Measurements from ENCODE around the gene SYNE4. TPM values are rescaled to one million over a fixed set of nuclear protein-coding genes. Genes with fewer than 3 reads are reported as not detected.

SYNE4 gene
- total RNA-seq, 1 donor from 2014 or later, result 0.58 TPM

DNA sequence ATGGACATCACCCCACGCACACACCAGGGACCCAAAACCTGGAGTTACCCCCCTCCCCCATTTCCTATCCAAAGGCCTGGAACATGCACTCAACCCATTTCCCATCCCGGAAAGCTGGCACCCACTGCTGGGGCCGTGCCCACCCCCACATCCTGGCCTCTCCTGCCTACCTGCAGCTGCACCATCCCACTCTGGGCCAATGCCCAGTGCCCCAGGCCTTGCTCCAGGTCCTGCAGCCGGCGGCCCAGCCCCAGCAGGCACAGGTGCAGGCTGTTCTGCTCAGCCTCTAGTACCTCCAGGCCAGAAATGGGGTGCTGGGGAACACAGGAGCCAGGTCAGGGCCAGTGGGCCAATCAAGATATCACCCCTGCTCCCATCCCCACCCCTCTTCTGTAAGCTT, 1.7 kb downstream of the SYNE4 start:
- intact Hi-C loops (cut with micrococcal nuclease), result no loop called here
- TF ChIP-seq CTCF (IDR thresholded peaks at IDR 0.05; ENCODE audit: borderline replicate concordance), result no peak
- no peak for DNase-seq
- H3K4me1 ChIP-seq, result peaks cover 15% of the 10 kb centered on the region
- no peaks in the 10 kb centered on the region for H3K36me3 ChIP-seq
- H3K27me3 ChIP-seq (ENCODE audit: low read depth), result no peaks in the 10 kb centered on the region
- H3K9me3 ChIP-seq (replicated peaks), result no peaks in the 10 kb centered on the region
- no peak overlapping the region for H3K27ac ChIP-seq (replicated peaks)
- no peak overlapping the region for H3K4me3 ChIP-seq

DNA sequence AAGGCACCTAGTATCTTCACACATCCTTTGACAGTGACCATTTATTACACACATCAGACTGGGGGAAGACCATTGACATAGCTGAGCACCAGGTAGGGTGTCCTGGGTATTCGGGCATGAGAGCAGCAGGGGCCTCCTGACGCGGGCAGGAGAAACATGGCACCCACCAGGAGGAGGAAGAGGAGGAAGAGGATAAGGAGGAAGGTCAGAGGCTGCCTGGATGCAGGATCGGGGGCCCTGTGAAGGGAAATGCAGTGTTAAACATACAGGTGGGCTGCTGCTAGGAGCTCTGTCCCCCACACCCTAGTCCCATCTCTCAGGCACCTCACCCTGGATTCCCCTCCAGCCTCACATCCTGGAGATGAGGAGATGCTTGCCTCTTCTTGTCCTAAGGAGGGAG, 5.3 kb downstream of the SYNE4 start:
- no peak overlapping the region for H3K27ac ChIP-seq (replicated peaks)
- TF ChIP-seq CTCF (IDR thresholded peaks at IDR 0.05; ENCODE audit: borderline replicate concordance), result no peak
- peaks cover 11% of the 10 kb centered on the region for H3K36me3 ChIP-seq
- no peaks in the 10 kb centered on the region for H3K27me3 ChIP-seq (ENCODE audit: low read depth)
- intact Hi-C loops (cut with micrococcal nuclease), result no loop called here
- H3K4me1 ChIP-seq, result peaks cover 16% of the 10 kb centered on the region
- H3K9me3 ChIP-seq (replicated peaks), result no peaks in the 10 kb centered on the region
- DNase-seq, result no peak
- no peak overlapping the region for H3K4me3 ChIP-seq

DNA sequence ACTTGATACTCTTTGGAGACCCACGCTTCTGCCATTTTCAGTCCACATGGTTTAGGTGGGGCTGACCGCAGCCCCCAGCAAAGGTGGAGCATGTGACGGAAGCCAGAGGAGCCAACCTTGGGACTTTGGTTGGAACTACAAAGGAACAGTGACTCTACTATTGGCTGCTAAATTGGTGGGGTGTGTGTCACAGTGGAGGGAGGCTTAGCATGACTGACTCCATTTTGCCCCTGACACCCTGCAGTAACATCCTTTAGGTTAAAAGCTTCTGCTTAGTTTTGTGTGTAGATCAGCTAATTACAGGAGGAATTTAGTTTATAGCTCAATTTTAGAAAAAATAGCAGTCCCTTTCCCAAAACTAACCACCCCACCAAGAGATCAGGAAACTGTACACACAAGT, 7.0 kb downstream of the SYNE4 start:
- H3K4me1 ChIP-seq, result peaks cover 22% of the 10 kb centered on the region
- no peaks in the 10 kb centered on the region for H3K9me3 ChIP-seq (replicated peaks)
- H3K4me3 ChIP-seq, result no peak overlapping the region
- no peaks in the 10 kb centered on the region for H3K27me3 ChIP-seq (ENCODE audit: low read depth)
- intact Hi-C loops (cut with micrococcal nuclease), result no loop called here
- DNase-seq, result no peak
- H3K27ac ChIP-seq (replicated peaks), result no peak overlapping the region
- H3K36me3 ChIP-seq, result peaks cover 20% of the 10 kb centered on the region
- no peak for TF ChIP-seq CTCF (IDR thresholded peaks at IDR 0.05; ENCODE audit: borderline replicate concordance)

DNA sequence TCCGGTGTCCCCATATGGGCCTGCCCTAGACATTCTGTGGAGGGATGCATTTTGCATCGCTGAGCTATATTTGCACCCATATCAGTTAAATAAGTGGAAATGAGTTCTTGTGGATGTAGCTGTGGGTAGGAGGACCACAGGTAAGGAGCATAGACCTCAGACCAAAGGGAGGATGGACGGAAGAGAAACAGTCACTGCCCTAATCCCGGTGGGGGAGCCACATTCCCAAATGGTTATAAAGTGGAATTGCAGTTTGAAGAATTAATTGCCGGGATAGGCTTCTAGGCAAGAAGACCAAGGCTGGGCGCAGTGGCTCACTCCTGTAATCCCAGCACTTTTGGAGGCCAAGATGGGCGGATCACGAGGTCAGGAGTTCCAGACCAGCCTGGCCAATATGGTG, 11.8 kb downstream of the SYNE4 start:
- no peak for DNase-seq
- no peak for TF ChIP-seq CTCF (IDR thresholded peaks at IDR 0.05; ENCODE audit: borderline replicate concordance)
- no peak overlapping the region for H3K27ac ChIP-seq (replicated peaks)
- peak overlapping the region; percentile 97 for H3K4me3 ChIP-seq
- no peaks in the 10 kb centered on the region for H3K27me3 ChIP-seq (ENCODE audit: low read depth)
- no peaks in the 10 kb centered on the region for H3K9me3 ChIP-seq (replicated peaks)
- H3K4me1 ChIP-seq, result peaks cover 49% of the 10 kb centered on the region
- intact Hi-C loops (cut with micrococcal nuclease), result no loop called here
- peaks cover 20% of the 10 kb centered on the region for H3K36me3 ChIP-seq

DNA sequence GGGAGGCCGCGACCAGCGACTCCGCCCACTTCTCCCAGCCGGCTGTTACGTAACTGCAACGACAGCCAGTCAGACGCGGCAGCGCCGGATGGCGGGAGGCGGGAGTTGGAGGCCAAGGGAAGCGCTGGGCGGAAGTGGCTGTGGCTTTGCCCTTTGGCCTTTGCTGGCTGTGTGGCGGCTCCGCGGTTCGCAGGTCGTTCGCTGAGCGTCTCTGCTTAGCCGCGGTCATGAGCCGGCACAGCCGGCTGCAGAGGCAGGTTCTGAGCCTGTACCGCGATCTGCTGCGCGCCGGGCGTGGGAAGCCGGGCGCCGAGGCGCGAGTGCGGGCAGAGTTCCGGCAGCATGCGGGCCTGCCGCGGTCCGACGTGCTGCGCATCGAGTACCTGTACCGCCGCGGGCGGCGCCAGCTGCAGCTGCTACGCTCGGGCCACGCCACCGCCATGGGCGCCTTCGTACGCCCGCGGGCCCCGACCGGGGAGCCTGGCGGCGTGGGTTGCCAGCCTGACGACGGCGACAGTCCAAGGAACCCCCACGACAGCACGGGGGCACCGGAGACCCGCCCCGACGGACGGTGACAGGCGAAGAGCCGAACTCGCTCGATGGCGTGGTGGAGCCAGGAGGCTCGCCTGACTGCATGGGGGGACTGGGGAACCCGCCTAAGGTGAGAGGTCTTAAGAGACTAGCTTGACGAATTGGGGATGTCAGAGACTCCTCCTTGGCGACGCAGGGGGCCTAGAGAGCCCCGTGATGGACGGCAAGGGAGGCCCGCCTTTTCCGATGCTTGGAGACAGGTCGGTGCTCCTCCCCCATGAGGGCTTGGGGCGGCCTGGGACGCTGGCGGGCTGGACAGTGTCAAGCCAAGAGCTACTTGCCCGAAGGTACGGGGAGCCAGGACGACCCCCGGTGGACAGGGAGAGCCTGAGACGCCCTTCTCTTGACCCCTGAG, 13.3 kb downstream of the SYNE4 start, which contains the start of gene SDHAF1:
Gene SDHAF1 (plus strand): TSS at position 141 of the 946 bp plus-strand sequence. CDS start 87 bp downstream, at position 228.
- peaks cover 49% of the 10 kb centered on the region for H3K4me1 ChIP-seq
- intact Hi-C loops (cut with micrococcal nuclease), result no loop called here

More for the DNA sequence above, 13.3 kb downstream of the SYNE4 start, which contains the start of gene SDHAF1:
- Histone ChIP-seq H3K36me3 (peaks cover 16% of the 10 kb centered on the region), H3K27ac (replicated peaks) (peak within 1 kb of the TSS; percentile 93), H3K4me3 (peak within 1 kb of the TSS; percentile 97), H3K27me3 (ENCODE audit: low read depth) (no peaks in the 10 kb centered on the region), H3K9me3 (replicated peaks) (no peaks in the 10 kb centered on the region)
- no peak for TF ChIP-seq CTCF (IDR thresholded peaks at IDR 0.05; ENCODE audit: borderline replicate concordance)
- DNase-seq, result peak; percentile 98

Data from left ventricle myocardium inferior (tissue), 1 donor.